HG03520 (cell line): ENCODE measurements around the gene KLHL29.

ENCODE experiments used
- ATAC-seq: cut with Tn5 transposase; IDR thresholded peaks from one replicate; pipeline ENCODE4 v1.9.1; 2021; ENCODE audit warnings: mild to moderate bottlenecking, moderate library complexity; ENCODE audit not compliant: unreplicated experiment

The KLHL29 gene

DNA sequence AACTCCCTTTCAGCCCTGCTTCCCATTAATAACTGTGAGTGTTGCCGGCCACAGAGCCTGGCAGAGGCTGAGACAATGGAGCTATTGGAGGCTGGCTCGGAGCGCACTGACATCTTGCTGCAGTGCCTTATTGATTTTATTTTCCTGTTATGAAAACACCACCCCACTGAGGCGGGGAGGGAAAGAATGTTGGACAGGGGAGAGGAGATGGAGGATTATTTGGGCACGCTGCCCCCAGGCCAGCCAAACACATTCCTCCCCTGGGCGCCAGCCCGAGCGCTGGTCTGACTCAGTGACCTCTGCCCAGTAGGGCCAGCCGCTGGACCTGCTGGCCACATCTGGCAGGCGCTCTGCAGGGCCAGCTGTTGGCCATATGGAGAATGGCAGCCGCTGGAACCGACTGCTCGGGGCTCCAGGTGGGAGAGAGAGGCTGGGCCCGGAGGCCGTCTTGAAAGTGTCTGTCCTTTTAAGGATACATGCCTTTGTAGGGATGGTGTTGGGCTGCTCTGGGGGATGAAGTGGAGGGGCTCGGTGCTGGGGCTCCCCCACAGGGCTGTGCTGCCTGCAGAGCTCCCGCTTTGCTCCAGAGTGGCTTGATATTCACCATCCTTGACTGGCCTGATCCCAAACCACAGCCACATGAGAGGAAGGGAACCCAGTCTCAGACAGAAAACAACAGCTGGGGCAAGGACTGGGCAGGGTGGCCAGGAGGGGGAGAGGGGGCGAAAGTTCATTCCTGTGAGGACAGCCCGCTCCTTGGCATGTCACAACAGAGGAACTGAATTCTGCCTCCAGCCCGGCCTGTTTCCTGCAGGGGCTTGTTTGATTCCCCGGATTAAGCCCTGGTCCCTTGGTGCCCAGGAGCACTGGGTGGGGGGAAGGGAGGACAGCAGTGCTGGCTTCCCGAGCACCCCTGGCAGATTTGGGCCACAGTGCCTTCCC lies 179.0 kb downstream of the KLHL29 start:
- no peak for ATAC-seq

DNA sequence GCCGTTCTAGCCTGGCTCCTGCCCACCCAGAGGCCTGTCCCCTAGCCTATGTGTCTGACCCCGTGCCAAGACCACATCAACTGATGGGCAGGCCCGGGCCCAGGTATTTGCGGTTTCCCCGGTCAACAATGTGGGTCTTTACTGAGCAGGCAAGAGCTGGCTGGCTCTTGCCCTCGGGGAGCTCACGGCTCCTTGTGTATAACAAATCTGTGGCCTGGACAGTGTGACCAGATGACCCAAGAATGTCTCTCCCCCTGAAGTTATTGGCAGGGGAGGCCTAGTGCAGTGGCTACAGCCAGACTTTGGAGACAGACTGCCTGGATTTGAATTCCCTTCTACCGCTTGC lies 179.6 kb downstream of the KLHL29 start:
- no peak for ATAC-seq

DNA sequence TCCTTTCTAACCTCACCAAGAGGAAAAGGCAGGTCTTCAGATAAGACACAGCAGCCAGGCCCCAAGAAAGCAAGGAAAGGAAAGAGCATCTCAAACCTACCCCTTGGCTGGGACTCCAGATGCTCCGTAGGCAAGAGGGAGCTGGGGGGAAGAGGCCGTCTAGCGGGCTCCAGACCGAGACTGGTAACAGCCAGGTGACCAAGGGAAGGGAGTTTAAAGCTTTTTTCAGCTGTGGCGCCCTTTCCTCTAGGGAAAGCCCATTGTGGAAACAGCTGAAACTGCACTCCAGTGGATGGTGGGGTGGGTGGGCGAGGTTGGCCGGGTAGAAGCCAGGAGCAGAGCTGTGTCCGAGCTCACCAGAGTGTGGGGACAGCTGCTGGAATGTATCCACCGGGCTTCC lies 180.4 kb downstream of the KLHL29 start:
- ATAC-seq, result no peak

DNA sequence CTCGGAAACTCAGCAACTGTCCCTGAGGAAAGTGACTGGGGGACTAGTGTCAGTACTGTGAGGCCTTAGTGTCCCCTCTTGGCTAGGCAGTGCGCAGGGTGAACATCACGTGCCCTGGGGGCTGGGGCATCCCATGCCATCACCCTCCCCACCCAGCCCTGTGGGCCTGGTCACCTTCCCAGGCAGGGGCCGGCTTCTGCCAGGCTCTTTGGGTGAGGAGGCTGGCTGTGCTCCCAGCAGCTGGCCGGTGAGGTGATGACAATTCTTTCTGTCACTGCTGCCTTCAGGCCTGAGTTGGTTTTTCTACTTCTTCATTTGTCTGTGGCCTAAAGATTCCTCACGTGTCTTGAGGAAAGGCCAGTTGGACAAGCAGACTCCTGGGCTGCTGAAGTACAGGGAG lies 180.8 kb downstream of the KLHL29 start:
- no peak for ATAC-seq

DNA sequence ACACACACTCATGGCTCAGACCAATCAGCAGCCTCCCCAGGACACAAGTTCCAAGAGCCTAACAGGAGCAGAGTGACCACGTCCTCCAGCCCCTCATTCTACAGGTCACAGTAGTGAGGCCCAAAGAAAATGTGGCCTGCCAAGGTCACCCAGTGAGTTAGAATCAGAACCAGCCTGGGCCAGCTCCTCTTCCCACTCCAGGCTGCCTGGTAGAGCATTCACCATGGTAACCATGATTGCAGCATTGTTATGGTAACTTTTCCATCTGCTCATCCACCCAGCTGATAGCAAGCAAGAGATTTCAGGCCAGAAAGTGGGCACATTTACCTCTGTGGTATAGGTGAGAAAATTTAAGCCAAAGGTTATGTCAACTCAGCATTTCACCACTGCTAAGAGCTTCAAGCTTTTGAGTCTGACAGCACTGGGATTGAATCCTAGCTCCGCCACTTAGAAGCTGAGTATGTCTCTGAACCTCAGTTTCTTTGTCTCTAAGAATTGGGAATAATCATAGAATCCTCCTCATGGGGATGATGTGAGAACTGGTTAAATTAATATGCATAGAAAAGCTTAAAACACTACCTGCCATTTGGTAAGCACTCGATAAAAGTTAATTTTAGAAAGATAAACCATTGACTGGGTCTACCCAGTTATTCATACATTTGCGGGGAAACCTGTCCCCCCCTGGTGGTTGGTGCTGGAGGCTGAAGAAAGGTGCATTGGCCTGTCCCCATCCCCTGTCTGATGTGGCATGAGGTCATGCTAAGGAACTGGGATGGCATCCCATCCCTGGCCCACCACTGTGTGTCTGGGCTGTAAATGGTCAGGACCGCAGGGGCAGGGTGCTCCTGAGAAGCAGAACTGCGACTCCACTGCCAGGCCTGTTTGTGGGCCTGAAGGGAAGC lies 181.5 kb downstream of the KLHL29 start:
- no peak for ATAC-seq

DNA sequence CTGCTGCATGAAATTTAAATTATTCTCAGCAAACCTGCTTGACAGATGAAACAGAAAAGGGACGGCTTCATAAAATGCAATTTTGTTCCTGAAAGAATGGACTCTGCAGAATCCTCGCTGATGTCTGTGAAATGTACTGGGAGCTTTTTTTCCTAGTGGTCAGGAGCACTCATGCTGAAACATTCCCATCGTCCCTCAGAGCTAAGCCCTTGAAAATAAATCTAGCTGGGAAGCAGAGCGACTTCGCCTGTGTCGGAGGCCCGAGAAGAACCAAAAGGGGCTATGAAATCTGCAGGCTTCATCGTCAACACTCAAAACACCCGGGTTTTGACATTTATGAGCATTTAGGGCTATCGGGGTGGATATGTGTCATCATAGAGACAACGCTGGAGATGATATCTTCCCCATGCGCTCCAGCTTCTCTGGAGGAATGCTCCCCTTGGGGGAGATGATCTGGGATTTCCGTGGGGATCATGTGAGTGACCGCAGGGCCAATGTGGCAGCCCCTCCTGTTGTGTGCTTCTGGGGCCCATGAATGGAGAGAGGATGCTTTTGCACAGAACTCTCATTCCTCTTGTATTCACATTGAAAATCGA lies 182.3 kb downstream of the KLHL29 start:
- ATAC-seq, result no peak

DNA sequence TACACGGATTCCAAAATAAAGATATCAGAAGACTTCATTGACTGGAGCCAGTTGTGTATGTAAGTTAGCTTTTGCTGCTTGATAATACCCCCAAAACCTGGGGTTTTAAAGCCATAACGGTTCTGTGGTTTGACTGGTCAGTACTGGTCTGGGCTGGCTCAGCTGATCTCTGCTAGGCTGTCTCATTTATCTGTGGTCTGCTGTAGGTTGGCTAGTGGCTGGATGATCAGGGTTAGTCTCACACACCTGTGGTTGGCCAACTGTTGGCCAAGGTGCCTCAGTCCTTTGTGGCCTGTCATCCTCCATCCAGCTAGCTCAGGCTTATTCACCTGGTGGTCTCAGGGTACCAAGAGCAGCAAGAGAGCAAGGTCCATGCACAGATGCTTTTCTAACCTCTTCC lies 183.2 kb downstream of the KLHL29 start:
- ATAC-seq, result no peak

DNA sequence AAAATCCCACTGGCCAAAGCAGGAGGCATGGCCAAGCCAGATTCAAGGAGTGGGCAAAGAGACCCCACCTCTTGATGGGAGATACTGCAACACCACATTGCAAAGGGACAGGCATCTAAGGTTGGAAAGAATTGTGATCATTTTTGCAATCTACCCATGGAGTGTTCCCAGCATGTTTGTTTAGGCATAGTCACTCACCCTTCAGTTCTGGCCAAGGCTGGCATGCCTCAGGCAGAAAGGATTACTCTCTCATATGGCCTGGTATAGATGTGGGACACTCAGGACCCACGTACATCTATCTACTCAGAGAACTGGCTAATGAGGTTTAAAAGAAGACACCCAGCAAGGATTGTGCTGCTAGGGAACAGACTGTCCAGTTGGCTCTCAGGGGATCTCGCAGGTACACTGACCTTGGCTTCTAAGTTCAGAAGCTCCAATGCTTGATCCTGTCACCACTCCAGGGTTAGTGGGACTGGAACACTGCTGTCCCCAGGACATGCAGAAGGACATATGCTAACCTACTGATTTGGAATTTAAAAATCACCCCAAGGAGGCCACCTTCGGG lies 183.7 kb downstream of the KLHL29 start:
- ATAC-seq, result no peak

DNA sequence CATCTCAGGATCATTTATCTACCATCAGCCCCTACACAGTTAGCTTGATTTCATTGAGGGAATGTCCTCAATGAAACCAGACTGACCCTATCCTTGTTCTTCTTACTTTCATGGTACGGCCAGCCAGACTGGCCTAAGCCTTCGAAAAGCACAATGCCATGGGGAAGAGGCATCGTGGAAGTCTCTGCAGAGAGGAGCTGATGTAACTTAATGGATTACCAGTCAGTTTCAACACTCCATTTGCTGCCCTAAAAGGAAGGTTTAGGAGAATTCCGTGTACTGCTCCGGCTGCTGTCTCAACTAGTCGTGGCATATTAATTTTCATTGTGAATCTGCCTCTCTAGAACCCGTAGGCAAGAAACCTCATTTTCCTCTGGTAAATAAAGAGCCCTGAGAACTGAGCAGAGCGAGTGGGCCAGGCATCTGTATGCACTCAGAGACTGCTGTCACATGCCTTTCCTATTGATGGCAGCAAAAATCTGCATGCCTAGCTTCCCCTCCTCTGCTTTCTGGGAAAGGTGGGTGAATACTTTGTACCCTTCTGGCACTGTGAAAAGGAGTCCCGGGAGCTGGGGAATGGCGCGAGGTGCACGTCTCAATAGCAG lies 184.9 kb downstream of the KLHL29 start:
- ATAC-seq, result no peak

DNA sequence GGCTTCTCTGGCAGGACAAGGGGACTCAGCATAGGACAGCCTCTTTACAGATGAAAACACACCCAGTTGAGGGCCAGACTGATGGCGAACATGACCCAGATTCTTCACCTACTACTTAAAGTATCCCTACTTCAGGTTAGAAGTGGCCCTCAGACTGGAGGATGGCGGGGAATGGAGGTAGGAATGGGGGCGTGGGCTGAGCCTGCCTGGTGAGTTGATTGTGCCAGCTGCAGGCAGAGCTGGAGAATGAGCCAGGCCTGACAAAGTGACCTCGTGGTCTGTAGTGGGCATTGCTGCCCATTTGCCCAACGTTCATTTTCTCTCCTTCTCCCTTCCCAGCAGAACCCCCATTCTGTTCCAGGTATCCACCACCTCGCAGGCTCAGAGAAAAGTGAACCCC lies 186.1 kb downstream of the KLHL29 start:
- no peak for ATAC-seq

DNA sequence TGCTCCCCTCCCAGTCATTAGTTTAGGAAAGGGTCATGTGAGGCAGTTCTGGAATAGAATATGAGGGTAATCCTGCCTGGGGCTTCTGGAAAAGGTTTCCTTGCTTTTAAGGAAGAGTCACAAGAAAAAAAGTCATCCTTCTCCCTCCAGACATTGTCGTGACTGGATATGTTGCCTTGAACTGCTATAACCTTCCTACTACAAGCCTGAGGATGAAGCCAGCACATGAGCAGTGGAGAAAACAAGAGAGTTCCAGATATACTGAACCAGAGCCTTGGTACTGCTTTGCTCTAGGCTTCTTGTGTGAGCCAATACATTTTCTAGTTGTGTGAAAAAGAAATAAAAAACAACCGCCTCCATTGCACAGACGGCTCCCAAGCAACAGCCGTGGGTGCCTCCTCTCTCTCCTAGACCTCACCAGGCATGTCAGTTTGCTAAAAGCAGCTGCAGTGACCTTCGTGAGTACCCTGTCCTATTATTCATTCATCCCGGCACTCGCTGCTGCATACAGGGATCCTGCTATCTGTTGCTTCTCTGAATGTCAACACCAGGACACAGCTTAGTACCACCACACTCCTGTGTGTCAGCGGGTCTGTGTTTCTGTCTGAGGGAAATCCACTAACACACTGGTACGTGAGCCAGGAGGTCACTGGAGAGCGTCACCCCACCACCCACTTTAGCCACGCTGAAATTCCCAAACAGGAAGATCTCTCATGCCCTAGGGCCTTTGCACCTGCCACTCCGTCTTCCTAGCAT lies 186.7 kb downstream of the KLHL29 start:
- no peak for ATAC-seq

DNA sequence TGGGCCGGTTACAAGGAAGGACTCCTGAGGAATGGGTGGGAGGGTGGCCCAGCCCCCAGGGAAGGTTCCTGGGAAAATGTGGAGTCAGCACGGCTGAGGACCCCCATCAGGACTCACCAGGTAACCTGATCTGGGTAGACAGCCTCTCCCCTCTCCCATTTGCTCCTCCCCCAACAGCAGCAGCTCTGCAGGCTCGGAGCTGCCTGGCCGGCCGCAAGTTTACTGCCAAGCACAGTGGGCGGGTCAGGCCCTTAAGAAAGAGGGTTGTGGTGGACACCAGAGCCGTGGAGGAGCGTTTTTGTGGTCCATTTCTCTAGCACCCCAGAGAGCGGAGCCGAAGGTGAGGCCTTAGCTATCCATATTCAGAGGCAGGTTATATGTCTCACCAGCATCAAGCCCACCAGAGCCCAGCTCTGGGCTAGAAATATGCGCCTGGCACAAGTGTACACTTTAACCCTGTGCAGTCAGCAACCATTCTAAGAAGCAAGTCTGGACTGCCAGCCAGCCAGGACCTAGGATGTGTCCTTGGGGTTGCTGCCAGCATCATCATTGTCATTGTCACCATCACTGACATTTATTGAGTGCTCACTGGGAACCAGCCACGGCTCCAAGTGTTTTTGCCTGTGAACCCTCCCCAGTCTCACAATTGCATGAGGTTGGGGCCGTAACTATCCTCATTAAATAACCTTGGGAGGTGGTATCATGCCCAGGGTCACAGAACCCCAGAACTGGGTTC lies 190.1 kb downstream of the KLHL29 start:
- no peak for ATAC-seq

DNA sequence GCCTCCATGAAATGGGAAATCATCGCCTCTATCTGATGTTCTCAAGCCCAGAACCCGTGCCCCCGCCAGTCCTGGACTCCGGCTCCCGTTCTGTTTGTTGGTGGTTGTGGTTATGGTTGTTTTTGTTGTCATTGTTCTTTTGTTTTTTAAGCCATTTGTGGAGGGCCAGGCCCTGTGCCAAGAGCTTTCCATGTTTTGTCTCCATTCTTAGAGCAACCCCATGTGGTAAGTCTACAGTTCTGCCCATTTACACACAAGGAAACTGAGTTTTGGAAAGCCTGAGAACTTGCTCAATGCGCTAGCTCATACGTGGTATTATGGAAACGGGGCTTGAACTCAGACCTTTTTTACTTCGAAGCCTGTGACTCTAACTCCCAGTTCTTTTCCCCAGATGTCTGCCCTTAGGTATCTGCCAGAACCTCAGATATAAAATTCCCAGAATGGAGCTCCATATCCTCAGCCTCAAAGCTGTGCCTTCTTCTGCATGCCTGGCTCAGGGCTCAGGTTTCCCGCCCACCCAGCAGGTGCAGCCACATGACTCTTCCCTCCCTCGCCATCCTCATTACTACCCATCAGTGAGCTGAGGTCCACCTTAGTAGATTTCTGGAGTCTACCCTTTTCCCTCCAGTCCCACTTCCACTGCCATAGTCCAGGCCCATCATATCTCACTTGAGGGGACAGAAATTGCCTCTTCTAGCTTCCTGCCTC lies 194.1 kb downstream of the KLHL29 start:
- no peak for ATAC-seq

DNA sequence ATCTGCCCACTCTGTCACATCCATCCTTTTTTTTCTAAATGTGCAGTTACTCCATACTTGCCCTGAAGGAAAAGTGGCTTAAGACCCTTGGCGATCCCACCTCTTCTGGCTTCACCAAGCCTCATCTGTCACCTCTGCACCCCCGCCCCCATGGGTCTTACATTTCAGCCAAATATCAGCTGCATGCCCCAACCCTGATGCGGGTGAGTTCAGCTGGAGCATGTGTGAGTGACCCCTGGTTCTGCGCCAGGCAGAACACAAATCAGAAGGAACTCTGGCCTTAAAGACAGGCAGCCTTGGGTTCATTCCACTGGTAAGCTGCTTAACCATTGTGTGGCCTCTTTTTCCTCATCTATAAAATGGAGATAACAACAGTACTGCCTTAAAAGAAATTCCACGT lies 194.7 kb downstream of the KLHL29 start:
- ATAC-seq, result no peak

DNA sequence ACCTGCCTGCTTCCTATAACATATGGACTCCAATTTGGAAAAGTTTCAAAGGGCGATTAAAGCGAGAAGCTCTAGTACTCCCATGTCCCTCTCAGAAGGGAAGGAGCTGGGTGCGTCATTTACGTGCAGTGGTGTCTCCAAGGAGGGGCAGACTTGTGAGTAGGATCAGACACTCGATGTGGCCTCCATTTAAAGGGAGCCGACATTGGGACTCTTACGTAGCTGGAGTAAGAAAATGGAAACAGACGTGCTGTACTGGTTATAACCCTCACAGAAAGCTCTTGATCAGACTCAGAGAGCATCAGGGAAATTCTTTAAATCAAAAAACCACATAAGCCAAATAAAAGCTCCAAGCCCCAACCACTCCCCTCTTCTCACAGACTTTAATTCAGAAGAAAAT lies 198.5 kb downstream of the KLHL29 start:
- ATAC-seq, result no peak

DNA sequence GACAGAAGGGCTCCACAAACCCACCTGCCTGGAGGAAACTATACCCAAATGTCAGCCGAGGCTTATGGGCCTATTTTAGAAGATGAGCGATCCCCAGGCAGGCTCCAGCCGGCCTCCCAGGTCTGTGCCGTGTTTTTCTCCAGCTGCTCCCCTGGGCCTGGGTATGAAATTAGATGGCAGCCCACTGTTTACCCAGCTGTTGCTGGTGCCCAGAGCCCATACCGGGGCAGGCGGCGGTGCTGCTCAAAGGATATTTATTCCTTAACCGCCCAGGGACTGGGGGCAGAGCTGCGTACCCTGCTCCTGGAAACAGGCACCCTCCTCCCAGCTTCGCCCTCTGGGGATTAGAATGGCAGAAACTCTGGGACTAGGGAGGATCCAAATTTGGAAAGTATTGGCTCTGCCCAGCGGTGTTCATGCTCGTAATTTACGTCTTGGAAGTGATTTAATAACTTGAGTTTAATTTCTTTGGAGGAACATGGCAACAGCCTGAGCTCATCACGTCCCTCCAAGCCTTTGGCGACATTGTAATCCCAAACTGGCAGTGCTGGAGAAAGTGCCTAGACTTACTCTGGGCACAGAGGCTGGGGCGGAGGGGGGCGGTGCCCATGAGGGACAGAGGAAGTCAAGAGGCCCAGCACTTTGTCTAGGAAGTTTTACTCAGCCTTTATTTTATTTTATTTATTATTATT lies 199.2 kb downstream of the KLHL29 start:
- ATAC-seq, result no peak

DNA sequence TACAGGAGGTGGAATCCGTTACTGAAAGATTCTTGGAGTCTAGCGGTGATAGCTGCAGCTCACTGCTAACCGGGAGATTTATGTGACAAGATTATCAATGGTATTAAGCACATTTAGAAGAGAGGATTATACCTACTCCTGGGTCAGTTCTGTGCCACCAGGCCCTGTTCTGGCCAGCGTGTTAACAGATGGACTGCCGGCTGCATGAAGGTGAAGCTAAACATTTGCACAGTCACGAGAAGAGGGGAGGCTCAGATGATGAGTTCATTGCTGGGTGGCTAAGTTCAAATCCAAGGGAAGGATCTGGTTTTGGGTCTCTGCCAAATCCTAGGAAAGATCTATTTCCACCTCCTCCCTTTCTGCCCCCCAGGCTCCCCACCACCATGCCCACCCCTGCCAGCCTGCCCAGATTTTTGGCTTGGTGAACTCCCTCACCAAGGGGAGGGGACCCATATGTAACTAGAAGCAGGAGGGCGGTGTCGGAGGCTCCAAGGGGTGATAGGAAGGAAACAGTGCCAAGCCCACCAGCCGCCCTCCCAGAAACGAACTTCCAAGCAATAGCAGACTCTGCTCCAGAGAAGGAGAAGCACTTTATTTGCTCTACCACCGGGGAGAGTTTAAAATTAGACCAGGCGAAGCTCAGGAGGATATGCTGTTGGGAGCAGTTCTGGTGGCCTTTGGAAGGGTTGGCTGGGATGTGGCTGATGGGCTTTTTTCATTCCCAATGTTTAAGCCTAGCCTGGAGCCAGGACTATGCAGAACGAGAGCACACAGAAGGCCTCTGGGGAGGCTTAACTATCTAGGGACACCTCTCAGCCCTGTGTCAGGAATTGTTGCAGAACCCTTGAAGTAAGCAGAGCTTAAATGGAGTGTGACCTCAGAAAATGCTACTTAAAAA lies 200.5 kb downstream of the KLHL29 start:
- no peak for ATAC-seq
